GM20431 (cell line): ENCODE data around the gene MTF2.

ENCODE experiments used
- in situ Hi-C: fragments of 300-500 bp; cut with MseI, MboI; formaldehyde crosslinking; loops from one replicate; pipeline ENCODE4 v1.15.0; 2020; ENCODE audit warnings: low sequenced_read_pairs; ENCODE audit not compliant: unreplicated experiment

The MTF2 gene

GRCh38 chr1:93178418-93178817 lies 99.3 kb downstream of the MTF2 start:
- in situ Hi-C loops, result no loop called here

GRCh38 chr1:93179886-93180722 lies 101.0 kb downstream of the MTF2 start, which contains the start of gene TMED5:
Gene TMED5 (minus strand): TSS chr1:93180413. CDS start chr1:93180242, 171 bp downstream.
- in situ Hi-C loops, result no loop called here

- in situ Hi-C loops, result no loop called here
Observed at GRCh38 chr1:93180723-93181613, 101.9 kb downstream of the MTF2 start, which contains the start of gene CCDC18. Gene CCDC18 (plus strand): TSS chr1:93180724. CDS start chr1:93183362, 2,638 bp downstream.

GRCh38 chr1:93186667-93187066 lies 107.6 kb downstream of the MTF2 start:
- in situ Hi-C loops, result no loop called here
